ENCODE measurements around the gene AFF3.

AFF3 gene

GRCh38 chr2:99707592-99707991 is 434.8 kb downstream of the AFF3 start:
- Histone ChIP-seq H3K9ac (ENCODE audit: low read length) (no peak overlapping the region), H3K27me3 (ENCODE audit: control insufficient read depth, insufficient read depth, low read length) (no peaks in the 10 kb centered on the region), H3K4me1 (ENCODE audit: control insufficient read depth, low read depth, low read length) (peaks cover 22% of the 10 kb centered on the region), H3K9me3 (ENCODE audit: control insufficient read depth, low read depth, low read length) (no peaks in the 10 kb centered on the region), H3K36me3 (ENCODE audit: control insufficient read depth, low read depth, low read length) (no peaks in the 10 kb centered on the region), H3K4me3 (ENCODE audit: low read length) (no peak overlapping the region), H3K27ac (ENCODE audit: low read length) (no peak overlapping the region)

- no peaks in the 10 kb centered on the region for H3K27me3 ChIP-seq (ENCODE audit: control insufficient read depth, insufficient read depth, low read length)
- H3K27ac ChIP-seq (ENCODE audit: low read length) = no peak overlapping the region
- H3K4me1 ChIP-seq (ENCODE audit: control insufficient read depth, low read depth, low read length) = peaks cover 22% of the 10 kb centered on the region
- no peak overlapping the region for H3K4me3 ChIP-seq (ENCODE audit: low read length)
- H3K9ac ChIP-seq (ENCODE audit: low read length) = no peak overlapping the region
- H3K36me3 ChIP-seq (ENCODE audit: control insufficient read depth, low read depth, low read length) = no peaks in the 10 kb centered on the region
- no peaks in the 10 kb centered on the region for H3K9me3 ChIP-seq (ENCODE audit: control insufficient read depth, low read depth, low read length)
Observed at GRCh38 chr2:99706735-99707134, 435.7 kb downstream of the AFF3 start.

- no peaks in the 10 kb centered on the region for H3K27me3 ChIP-seq (ENCODE audit: control insufficient read depth, insufficient read depth, low read length)
- no peak overlapping the region for H3K4me3 ChIP-seq (ENCODE audit: low read length)
- no peak overlapping the region for H3K27ac ChIP-seq (ENCODE audit: low read length)
- no peak overlapping the region for H3K9ac ChIP-seq (ENCODE audit: low read length)
- H3K36me3 ChIP-seq (ENCODE audit: control insufficient read depth, low read depth, low read length) = no peaks in the 10 kb centered on the region
- H3K9me3 ChIP-seq (ENCODE audit: control insufficient read depth, low read depth, low read length) = no peaks in the 10 kb centered on the region
- peaks cover 5% of the 10 kb centered on the region for H3K4me1 ChIP-seq (ENCODE audit: control insufficient read depth, low read depth, low read length)
Observed at GRCh38 chr2:99701503-99701902, 440.9 kb downstream of the AFF3 start.

GRCh38 chr2:99700482-99701398 is 441.6 kb downstream of the AFF3 start:
- Histone ChIP-seq H3K36me3 (ENCODE audit: control insufficient read depth, low read depth, low read length) (no peaks in the 10 kb centered on the region), H3K9ac (ENCODE audit: low read length) (no peak overlapping the region), H3K4me1 (ENCODE audit: control insufficient read depth, low read depth, low read length) (no peaks in the 10 kb centered on the region), H3K9me3 (ENCODE audit: control insufficient read depth, low read depth, low read length) (no peaks in the 10 kb centered on the region), H3K4me3 (ENCODE audit: low read length) (no peak overlapping the region), H3K27me3 (ENCODE audit: control insufficient read depth, insufficient read depth, low read length) (no peaks in the 10 kb centered on the region), H3K27ac (ENCODE audit: low read length) (no peak overlapping the region)

- no peaks in the 10 kb centered on the region for H3K27me3 ChIP-seq (ENCODE audit: control insufficient read depth, insufficient read depth, low read length)
- no peak overlapping the region for H3K9ac ChIP-seq (ENCODE audit: low read length)
Observed at GRCh38 chr2:99698896-99699295, 443.5 kb downstream of the AFF3 start.

GRCh38 chr2:99697811-99698568 is 444.4 kb downstream of the AFF3 start:
- Histone ChIP-seq H3K36me3 (ENCODE audit: control insufficient read depth, low read depth, low read length) (no peaks in the 10 kb centered on the region), H3K4me3 (ENCODE audit: low read length) (no peak overlapping the region), H3K9me3 (ENCODE audit: control insufficient read depth, low read depth, low read length) (no peaks in the 10 kb centered on the region), H3K9ac (ENCODE audit: low read length) (no peak overlapping the region), H3K27ac (ENCODE audit: low read length) (no peak overlapping the region), H3K4me1 (ENCODE audit: control insufficient read depth, low read depth, low read length) (no peaks in the 10 kb centered on the region), H3K27me3 (ENCODE audit: control insufficient read depth, insufficient read depth, low read length) (no peaks in the 10 kb centered on the region)

More at GRCh38 chr2:99698896-99699295, 443.5 kb downstream of the AFF3 start:
- H3K36me3 ChIP-seq (ENCODE audit: control insufficient read depth, low read depth, low read length) = no peaks in the 10 kb centered on the region
- no peak overlapping the region for H3K4me3 ChIP-seq (ENCODE audit: low read length)
- H3K9me3 ChIP-seq (ENCODE audit: control insufficient read depth, low read depth, low read length) = no peaks in the 10 kb centered on the region
- no peak overlapping the region for H3K27ac ChIP-seq (ENCODE audit: low read length)
- no peaks in the 10 kb centered on the region for H3K4me1 ChIP-seq (ENCODE audit: control insufficient read depth, low read depth, low read length)

GRCh38 chr2:99695944-99696253 is 446.5 kb downstream of the AFF3 start:
- Histone ChIP-seq H3K9ac (ENCODE audit: low read length) (no peak overlapping the region), H3K4me3 (ENCODE audit: low read length) (no peak overlapping the region), H3K36me3 (ENCODE audit: control insufficient read depth, low read depth, low read length) (no peaks in the 10 kb centered on the region), H3K4me1 (ENCODE audit: control insufficient read depth, low read depth, low read length) (no peaks in the 10 kb centered on the region), H3K27ac (ENCODE audit: low read length) (no peak overlapping the region), H3K27me3 (ENCODE audit: control insufficient read depth, insufficient read depth, low read length) (no peaks in the 10 kb centered on the region), H3K9me3 (ENCODE audit: control insufficient read depth, low read depth, low read length) (no peaks in the 10 kb centered on the region)

GRCh38 chr2:99695130-99695943 is 447.1 kb downstream of the AFF3 start:
- H3K9me3 ChIP-seq (ENCODE audit: control insufficient read depth, low read depth, low read length) = no peaks in the 10 kb centered on the region
- no peak overlapping the region for H3K4me3 ChIP-seq (ENCODE audit: low read length)
- no peaks in the 10 kb centered on the region for H3K36me3 ChIP-seq (ENCODE audit: control insufficient read depth, low read depth, low read length)
- no peak overlapping the region for H3K9ac ChIP-seq (ENCODE audit: low read length)
- no peaks in the 10 kb centered on the region for H3K27me3 ChIP-seq (ENCODE audit: control insufficient read depth, insufficient read depth, low read length)
- no peak overlapping the region for H3K27ac ChIP-seq (ENCODE audit: low read length)
- no peaks in the 10 kb centered on the region for H3K4me1 ChIP-seq (ENCODE audit: control insufficient read depth, low read depth, low read length)

- H3K4me1 ChIP-seq (ENCODE audit: control insufficient read depth, low read depth, low read length) = no peaks in the 10 kb centered on the region
- H3K9ac ChIP-seq (ENCODE audit: low read length) = no peak overlapping the region
- H3K27ac ChIP-seq (ENCODE audit: low read length) = no peak overlapping the region
- no peaks in the 10 kb centered on the region for H3K27me3 ChIP-seq (ENCODE audit: control insufficient read depth, insufficient read depth, low read length)
- no peak overlapping the region for H3K4me3 ChIP-seq (ENCODE audit: low read length)
- H3K9me3 ChIP-seq (ENCODE audit: control insufficient read depth, low read depth, low read length) = no peaks in the 10 kb centered on the region
- H3K36me3 ChIP-seq (ENCODE audit: control insufficient read depth, low read depth, low read length) = no peaks in the 10 kb centered on the region
Observed at GRCh38 chr2:99694331-99694730, 448.1 kb downstream of the AFF3 start.

- Histone ChIP-seq H3K9me3 (ENCODE audit: control insufficient read depth, low read depth, low read length) (no peaks in the 10 kb centered on the region), H3K4me1 (ENCODE audit: control insufficient read depth, low read depth, low read length) (no peaks in the 10 kb centered on the region), H3K36me3 (ENCODE audit: control insufficient read depth, low read depth, low read length) (no peaks in the 10 kb centered on the region), H3K9ac (ENCODE audit: low read length) (no peak overlapping the region), H3K27me3 (ENCODE audit: control insufficient read depth, insufficient read depth, low read length) (no peaks in the 10 kb centered on the region), H3K4me3 (ENCODE audit: low read length) (no peak overlapping the region), H3K27ac (ENCODE audit: low read length) (no peak overlapping the region)
Observed at GRCh38 chr2:99692785-99693184, 449.6 kb downstream of the AFF3 start.

GRCh38 chr2:99691926-99692325 is 450.5 kb downstream of the AFF3 start:
- Histone ChIP-seq H3K27me3 (ENCODE audit: control insufficient read depth, insufficient read depth, low read length) (no peaks in the 10 kb centered on the region), H3K9ac (ENCODE audit: low read length) (no peak overlapping the region), H3K4me3 (ENCODE audit: low read length) (no peak overlapping the region), H3K9me3 (ENCODE audit: control insufficient read depth, low read depth, low read length) (no peaks in the 10 kb centered on the region), H3K36me3 (ENCODE audit: control insufficient read depth, low read depth, low read length) (no peaks in the 10 kb centered on the region), H3K4me1 (ENCODE audit: control insufficient read depth, low read depth, low read length) (no peaks in the 10 kb centered on the region), H3K27ac (ENCODE audit: low read length) (no peak overlapping the region)

Measured in iPS-18a (cell line).